B cell (primary cell): ENCODE results near the gene PIGC. TPM values are rescaled to one million over a fixed set of nuclear protein-coding genes. Genes with fewer than 3 reads are reported as not detected.

Experiments used
- ATAC-seq: fragments of 200-7000 bp; cut with Tn5 transposase; one replicate; pipeline ENCODE4 v1.10.0; 2021; ENCODE audit warnings: low read depth, mild to moderate bottlenecking, moderate number of reproducible peaks, moderate library complexity
- CTCF ChIA-PET: fragments of 350-600 bp; sonication (Branson Sonifier 250); formaldehyde crosslinking; loops from one replicate; lab custom pipeline; 2021; ENCODE audit warnings: antibody characterized with exemption, inconsistent platforms; lab: Charles Lee
- POLR2A ChIA-PET: fragments of 350-600 bp; sonication (Branson Sonifier 250); formaldehyde crosslinking; loops from one replicate; lab custom pipeline; 2021; ENCODE audit warnings: antibody characterized with exemption; lab: Charles Lee
- DNase-seq: peaks from one replicate; pipeline ENCODE4 v3.0.0; 2013
- H2AFZ ChIP-seq: 2 replicates; pipeline ENCODE4 v1.6.1; 2012; ENCODE audit warnings: mild to moderate bottlenecking, low read depth, low read length; ENCODE audit not compliant: insufficient read depth, poor library complexity, severe bottlenecking
- H3K27ac ChIP-seq, 2 donors: 1 replicate in 1 of 2; 2 replicates in 1 of 2; pipeline ENCODE4 v1.5.1; 2012 to 2013; ENCODE audit warnings: low read length in 2 of 2, mild to moderate bottlenecking in 2 of 2, moderate library complexity in 1 of 2
- H3K27me3 ChIP-seq, 4 experiments: fragments of 200-600 bp in 1 of 4; sonication (generic) in 1 of 4; replicated peaks in 1 of 4; 1 replicate in 2 of 4; 2 replicates in 2 of 4; pipeline versions ENCODE4 v1.6.1 to v1.7.0; 2013 to 2016; ENCODE audit warnings: low read length in 3 of 4, mild to moderate bottlenecking in 2 of 4, mixed read lengths in 1 of 4, moderate library complexity in 1 of 4; ENCODE audit not compliant: insufficient read depth in 4 of 4, control insufficient read depth in 3 of 4; ENCODE audit errors: control extremely low read depth in 1 of 4
- H3K36me3 ChIP-seq, 2 experiments: replicated peaks in 1 of 2; 1 replicate in 1 of 2; 2 replicates in 1 of 2; pipeline versions ENCODE4 v1.6.1 to v1.7.1; 2013; ENCODE audit warnings: low read length in 1 of 2; ENCODE audit not compliant: insufficient read depth in 2 of 2, control insufficient read depth in 1 of 2; ENCODE audit errors: control extremely low read depth in 1 of 2, extremely low read depth in 1 of 2
- H3K4me1 ChIP-seq, 2 donors: fragments of 200-600 bp in 1 of 2; sonication (generic) in 1 of 2; 1 replicate in 1 of 2; 2 replicates in 1 of 2; pipeline versions ENCODE4 v1.5.1 to v1.6.1; 2013 to 2017; ENCODE audit warnings: low read length in 2 of 2; ENCODE audit not compliant: control insufficient read depth in 2 of 2, insufficient read depth in 2 of 2
- H3K4me2 ChIP-seq: replicated peaks from 2 replicates; pipeline ENCODE3; 2012; ENCODE audit warnings: mild to moderate bottlenecking, low read depth, low read length; ENCODE audit not compliant: poor library complexity, severe bottlenecking
- H3K4me3 ChIP-seq, 5 experiments: fragments of 200-600 bp in 1 of 5; sonication (generic) in 1 of 5; 1 replicate in 3 of 5; 2 replicates in 2 of 5; pipeline versions ENCODE4 v1.5.1 to v1.7.0; 2011 to 2016; ENCODE audit warnings: low read length in 4 of 5, mild to moderate bottlenecking in 4 of 5, low read depth in 2 of 5, control low read depth in 1 of 5, moderate library complexity in 1 of 5; ENCODE audit not compliant: insufficient read depth in 1 of 5; ENCODE audit errors: control extremely low read depth in 1 of 5, extremely low read depth in 1 of 5
- H3K79me2 ChIP-seq: fragments of 200-600 bp; sonication (generic); one replicate; pipeline ENCODE4 v1.6.0; 2016; ENCODE audit warnings: low read length; ENCODE audit not compliant: control insufficient read depth, insufficient read depth
- H3K9ac ChIP-seq: fragments of 200-600 bp; sonication (generic); 2 replicates; pipeline ENCODE4 v1.6.1; 2017; ENCODE audit warnings: mild to moderate bottlenecking, low read length, moderate library complexity
- H3K9me3 ChIP-seq, 3 donors: one replicate each; pipeline versions ENCODE4 v1.6.1 to v1.7.1; 2013; ENCODE audit warnings: low read length in 2 of 3; ENCODE audit not compliant: control insufficient read depth in 2 of 3, insufficient read depth in 1 of 3; ENCODE audit errors: control extremely low read depth in 1 of 3
- H4K20me1 ChIP-seq: 2 replicates; pipeline ENCODE4 v1.6.0; 2012; ENCODE audit warnings: mild to moderate bottlenecking, low read length; ENCODE audit not compliant: insufficient read depth, control insufficient read depth, poor library complexity, severe bottlenecking
- H3K27ac Mint-ChIP-seq: one replicate; pipeline ENCODE4 v1.8.0; 2021; ENCODE audit warnings: mixed read lengths
- H3K27me3 Mint-ChIP-seq: one replicate; pipeline ENCODE4 v1.8.0; 2021; ENCODE audit warnings: mixed read lengths
- H3K4me1 Mint-ChIP-seq: one replicate; pipeline ENCODE4 v1.8.0; 2021; ENCODE audit warnings: mixed read lengths
- H3K4me3 Mint-ChIP-seq: one replicate; pipeline ENCODE4 v1.8.0; 2021; ENCODE audit warnings: mixed read lengths
- H3K9me3 Mint-ChIP-seq: one replicate; pipeline ENCODE4 v1.8.0; 2022; ENCODE audit warnings: mixed read lengths; ENCODE audit not compliant: insufficient read depth
- EZH2 ChIP-seq: IDR thresholded peaks from 2 replicates; pipeline ENCODE4 v1.6.1; 2012; ENCODE audit warnings: borderline replicate concordance, low read depth, mild to moderate bottlenecking, moderate library complexity, low read length; ENCODE audit not compliant: insufficient read depth, poor library complexity, severe bottlenecking
- WGBS: methylation state at CpG from one replicate; pipeline ENCODE4 v1.1.5; 2013; ENCODE audit warnings: missing lambda C conversion rate; ENCODE audit not compliant: insufficient coverage; 5-methylcytosine and 5-hydroxymethylcytosine counted together
- intact Hi-C: fragments of 100-400 bp; cut with micrococcal nuclease; formaldehyde crosslinking; loops from one replicate; pipeline ENCODE4 v1.10.0; 2022
- polyA plus RNA-seq: library from polyadenylated mRNA; depleted of rRNA; stranded (reverse); fragments of >200 nt; gene quantifications from 2 replicates; pipeline ENCODE4 v1.2.3, GENCODE V29; 2012
- total RNA-seq, 2 donors: library from RNA; stranded (reverse); fragments of 120-200 nt in 1 of 2; gene quantifications; 1 replicate in 1 of 2; 2 replicates in 1 of 2; pipeline versions ENCODE4 v1.2.3 to v1.2.4, GENCODE V29; 2013 to 2022
- TF ChIP-seq, protein P1 (sequence below): fragments of 200-600 bp; IDR thresholded peaks from one replicate; pipeline ENCODE4 v1.8.0; 2022; ENCODE audit warnings: antibody characterized with exemption, mild to moderate bottlenecking

The PIGC gene
- total and polyA plus RNA-seq, 2 donors (not counting 1 experiment from before 2014, with no cell fraction given): 16.2 to 28.8 TPM

- POLR2A ChIA-PET: interaction anchor here (1.0 to 2.7 kb wide), 4 partner anchors 9 to 212 kb away, joined by 3 to 10 read pairs (median 3); no protein-coding TSS in a partner anchor
- H3K79me2 ChIP-seq: peaks cover 4% of the 10 kb centered on the region
- no peaks in the 10 kb centered on the region for H4K20me1 ChIP-seq
- no peaks in the 10 kb centered on the region for H3K36me3 ChIP-seq
- peak overlapping the region; percentile 94 for H3K27ac Mint-ChIP-seq
- H3K27me3 Mint-ChIP-seq: no peaks in the 10 kb centered on the region
- CTCF ChIA-PET: interaction anchor here (0.7 to 12.3 kb wide), 59 partner anchors 9 to 598 kb away, joined by 3 to 152 read pairs (median 4); partner anchors contain the start of gene PIGC
- peaks cover 43 to 48% of the 10 kb centered on the region in 2 donors for H3K4me1 ChIP-seq
- no peaks in the 10 kb centered on the region for H3K9me3 Mint-ChIP-seq
- no peaks in the 10 kb centered on the region for H3K9me3 ChIP-seq
- peak; percentile 50 for ATAC-seq
- peak overlapping the region; percentile 43 for H3K9ac ChIP-seq
- H3K4me3 Mint-ChIP-seq: peak overlapping the region; percentile 78
- H3K4me2 ChIP-seq: peak overlapping the region; percentile 59
- TF ChIP-seq, protein P1, sequence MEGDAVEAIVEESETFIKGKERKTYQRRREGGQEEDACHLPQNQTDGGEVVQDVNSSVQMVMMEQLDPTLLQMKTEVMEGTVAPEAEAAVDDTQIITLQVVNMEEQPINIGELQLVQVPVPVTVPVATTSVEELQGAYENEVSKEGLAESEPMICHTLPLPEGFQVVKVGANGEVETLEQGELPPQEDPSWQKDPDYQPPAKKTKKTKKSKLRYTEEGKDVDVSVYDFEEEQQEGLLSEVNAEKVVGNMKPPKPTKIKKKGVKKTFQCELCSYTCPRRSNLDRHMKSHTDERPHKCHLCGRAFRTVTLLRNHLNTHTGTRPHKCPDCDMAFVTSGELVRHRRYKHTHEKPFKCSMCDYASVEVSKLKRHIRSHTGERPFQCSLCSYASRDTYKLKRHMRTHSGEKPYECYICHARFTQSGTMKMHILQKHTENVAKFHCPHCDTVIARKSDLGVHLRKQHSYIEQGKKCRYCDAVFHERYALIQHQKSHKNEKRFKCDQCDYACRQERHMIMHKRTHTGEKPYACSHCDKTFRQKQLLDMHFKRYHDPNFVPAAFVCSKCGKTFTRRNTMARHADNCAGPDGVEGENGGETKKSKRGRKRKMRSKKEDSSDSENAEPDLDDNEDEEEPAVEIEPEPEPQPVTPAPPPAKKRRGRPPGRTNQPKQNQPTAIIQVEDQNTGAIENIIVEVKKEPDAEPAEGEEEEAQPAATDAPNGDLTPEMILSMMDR: peak; percentile 92
- no peak for TF ChIP-seq EZH2
- no peaks in the 10 kb centered on the region for H3K27me3 ChIP-seq
- H3K4me3 ChIP-seq: peak overlapping the region in 3 of 5 experiments; percentile 33 to 41 (median 36)
- H2AFZ ChIP-seq: peak overlapping the region; percentile 68
- peak overlapping the region; percentile 47 to 71 for H3K27ac ChIP-seq
- WGBS: 49% methylated on average over 6 of the region's 9 CpGs
- H3K4me1 Mint-ChIP-seq: peaks cover 56% of the 10 kb centered on the region
- intact Hi-C loops: loop anchor here (1.0 kb wide), 6 partner anchors 45 to 598 kb away; partner anchors contain the start of gene PIGC
- peak; percentile 74 for DNase-seq
These were observed 44.7 kb downstream of the PIGC start for GRCh38 chr1:172398970-172399755.
